Liver (tissue), 9 donors: Measurements from ENCODE around the gene PHC2. TPM values are rescaled to one million over a fixed set of nuclear protein-coding genes. Genes with fewer than 3 reads are reported as not detected.

Experiments
- DNase-seq: peaks from one replicate; pipeline ENCODE4 v3.0.0-alpha.2; 2017; ENCODE audit warnings: low spot score
- H3K27ac ChIP-seq, 2 donors: one replicate each; pipeline ENCODE4 v1.7.0; 2013; ENCODE audit warnings: inconsistent platforms in 2 of 2, low read length in 2 of 2, control low read depth in 1 of 2, low read depth in 1 of 2, mild to moderate bottlenecking in 1 of 2
- H3K27me3 ChIP-seq, 4 donors: one replicate each; pipeline versions ENCODE4 v1.6.1 to v1.7.0; 2013; ENCODE audit warnings: low read length in 3 of 4, inconsistent platforms in 1 of 4, mild to moderate bottlenecking in 1 of 4, moderate library complexity in 1 of 4; ENCODE audit not compliant: control insufficient read depth in 4 of 4, insufficient read depth in 4 of 4
- H3K36me3 ChIP-seq, 4 donors: one replicate each; pipeline versions ENCODE4 v1.6.1 to v1.7.0; 2013; ENCODE audit warnings: low read length in 3 of 4, mild to moderate bottlenecking in 3 of 4, low read depth in 1 of 4, moderate library complexity in 1 of 4; ENCODE audit not compliant: control insufficient read depth in 4 of 4, insufficient read depth in 3 of 4
- H3K4me1 ChIP-seq, 4 donors: one replicate each; pipeline versions ENCODE4 v1.6.1 to v1.7.0; 2013; ENCODE audit warnings: low read length in 3 of 4, mild to moderate bottlenecking in 3 of 4, moderate library complexity in 1 of 4; ENCODE audit not compliant: control insufficient read depth in 4 of 4, insufficient read depth in 4 of 4
- H3K4me3 ChIP-seq, 3 donors: one replicate each; pipeline versions ENCODE4 v1.6.1 to v1.7.0; 2013; ENCODE audit warnings: low read length in 3 of 3, control low read depth in 1 of 3, low read depth in 1 of 3, mild to moderate bottlenecking in 1 of 3
- H3K9ac ChIP-seq, 2 donors: one replicate each; pipeline ENCODE4 v1.7.0; 2013; ENCODE audit warnings: low read length in 2 of 2, mild to moderate bottlenecking in 2 of 2, moderate library complexity in 2 of 2, control low read depth in 1 of 2, low read depth in 1 of 2
- H3K9me3 ChIP-seq, 4 donors: one replicate each; pipeline versions ENCODE4 v1.6.1 to v1.7.0; 2013; ENCODE audit warnings: low read length in 3 of 4; ENCODE audit not compliant: control insufficient read depth in 4 of 4
- ATF3 ChIP-seq: IDR thresholded peaks from 2 replicates; pipeline ENCODE4 v1.6.1; 2016; ENCODE audit warnings: antibody characterized with exemption
- EGR1 ChIP-seq, 2 donors: IDR thresholded peaks; 2 replicates each; pipeline ENCODE4 v1.6.1; 2016 to 2018; ENCODE audit warnings: antibody characterized with exemption in 2 of 2, low read depth in 2 of 2
- FOXA1 ChIP-seq: IDR thresholded peaks from 2 replicates; pipeline ENCODE4 v1.6.1; 2016; ENCODE audit warnings: antibody characterized with exemption
- FOXA2 ChIP-seq: IDR thresholded peaks from 2 replicates; pipeline ENCODE4 v1.6.1; 2016; ENCODE audit warnings: antibody characterized with exemption
- GABPA ChIP-seq, 2 donors: IDR thresholded peaks in 1 of 2; conservative IDR thresholded peaks in 1 of 2; 2 replicates each; pipeline ENCODE4 v1.6.1; 2016; ENCODE audit warnings: antibody characterized with exemption in 2 of 2, mild to moderate bottlenecking in 1 of 2, moderate library complexity in 1 of 2
- HNF4A ChIP-seq, 2 donors: conservative IDR thresholded peaks; 2 replicates each; pipeline ENCODE4 v1.6.1; 2016; ENCODE audit warnings: antibody characterized with exemption in 2 of 2, mild to moderate bottlenecking in 2 of 2
- HNF4G ChIP-seq: IDR thresholded peaks from 2 replicates; pipeline ENCODE4 v1.6.1; 2016; ENCODE audit warnings: antibody characterized with exemption
- JUND ChIP-seq, 2 donors: IDR thresholded peaks; 2 replicates each; pipeline ENCODE4 v1.6.1; 2016; ENCODE audit warnings: antibody characterized with exemption in 2 of 2
- MAX ChIP-seq: IDR thresholded peaks from 2 replicates; pipeline ENCODE4 v1.6.1; 2016; ENCODE audit warnings: antibody characterized with exemption
- NR2F2 ChIP-seq: IDR thresholded peaks from 2 replicates; pipeline ENCODE4 v1.6.1; 2016; ENCODE audit warnings: antibody characterized with exemption
- RAD21 ChIP-seq, 2 donors: IDR thresholded peaks; 2 replicates each; pipeline ENCODE4 v1.6.1; 2016; ENCODE audit warnings: antibody characterized with exemption in 2 of 2, mild to moderate bottlenecking in 2 of 2
- REST ChIP-seq: IDR thresholded peaks from 2 replicates; pipeline ENCODE4 v1.6.1; 2016; ENCODE audit warnings: antibody characterized with exemption, mild to moderate bottlenecking
- RXRA ChIP-seq, 2 donors: IDR thresholded peaks; 2 replicates each; pipeline ENCODE4 v1.6.1; 2017 to 2018; ENCODE audit warnings: antibody characterized with exemption in 2 of 2, mild to moderate bottlenecking in 1 of 2
- SP1 ChIP-seq: IDR thresholded peaks from 2 replicates; pipeline ENCODE4 v1.6.1; 2018; ENCODE audit warnings: antibody characterized with exemption, mild to moderate bottlenecking
- TAF1 ChIP-seq: conservative IDR thresholded peaks from 2 replicates; pipeline ENCODE4 v1.6.1; 2016; ENCODE audit warnings: antibody characterized with exemption, mild to moderate bottlenecking
- YY1 ChIP-seq: IDR thresholded peaks from 2 replicates; pipeline ENCODE4 v1.6.1; 2016; ENCODE audit warnings: antibody characterized with exemption, mild to moderate bottlenecking
- WGBS: extraction: QIAGEN DNeasy Blood & Tissue Kit; methylation state at CpG from one replicate; pipeline ENCODE4 v1.1.7; 2013; 5-methylcytosine and 5-hydroxymethylcytosine counted together
- polyA plus RNA-seq, 2 donors: library from polyadenylated mRNA; stranded (reverse) in 1 of 2; unstranded in 1 of 2; fragments of 200-250 nt in 1 of 2; fragments of >200 nt in 1 of 2; fragmentation: Nextera tagmentation in 1 of 2; extraction: Ambion mirVana in 1 of 2; gene quantifications; one replicate each; pipeline versions ENCODE4 v1.2.1 to v1.2.3, GENCODE V29; 2013 to 2015
- total RNA-seq, 2 donors: library from RNA; depleted of rRNA; stranded (reverse); fragments of >200 nt; gene quantifications; one replicate each; pipeline ENCODE4 v1.2.3, GENCODE V29; 2014
- TF ChIP-seq, protein P1 (sequence below): fragments of 150-350 bp; IDR thresholded peaks from 2 replicates; pipeline ENCODE4 v1.5.1; 2017; ENCODE audit warnings: improper control_type of control experiment, low read depth, low read length; ENCODE audit not compliant: missing input control
- TF ChIP-seq, protein P2 (sequence below): IDR thresholded peaks from 2 replicates; pipeline ENCODE4 v1.6.1; 2016; ENCODE audit warnings: antibody characterized with exemption
- donor health status: healthy.
- donor health status: healthy.
- donor health status: healthy.
- donor health status: healthy.
- donor health status: healthy.

Gene PHC2
- total and polyA plus RNA-seq, 4 donors, result 19.1 to 67.8 (median 44.7) TPM

DNA sequence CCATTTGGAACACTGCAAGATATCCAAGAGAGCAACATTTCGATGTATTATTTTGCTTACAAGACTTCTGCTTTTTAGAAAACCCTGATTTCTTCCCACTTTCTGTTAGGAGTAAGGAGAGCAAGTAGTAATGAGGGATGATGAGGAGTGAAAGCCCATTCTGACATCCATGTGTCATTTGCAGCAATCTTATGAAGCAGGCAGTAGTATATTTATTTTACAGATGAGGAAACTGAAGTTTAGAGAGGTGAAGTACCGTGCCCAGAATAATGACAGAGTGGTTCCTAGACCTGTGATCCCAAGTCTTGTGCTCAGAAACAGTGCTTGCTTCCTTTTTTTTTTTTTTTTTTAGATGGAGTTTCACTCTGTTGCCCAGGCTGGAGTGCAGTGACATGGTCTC, 34.4 kb upstream of the PHC2 start:
- H3K9me3 ChIP-seq, result no peaks in the 10 kb centered on the region
- H3K36me3 ChIP-seq, result no peaks in the 10 kb centered on the region
- no peak overlapping the region for H3K27ac ChIP-seq
- H3K4me3 ChIP-seq, result no peak overlapping the region
- WGBS, result 87% methylated on average over 2 of the region's 2 CpGs
- peaks cover 0 to 4% (median 1%) of the 10 kb centered on the region in 4 donors for H3K4me1 ChIP-seq
- no peaks in the 10 kb centered on the region for H3K27me3 ChIP-seq
- no peak overlapping the region for H3K9ac ChIP-seq
- TF ChIP-seq GABPA (IDR thresholded peaks at IDR 0.05 in 1 of 2, conservative IDR thresholded peaks at IDR 0.05 in 1 of 2) (no peak), RXRA (IDR thresholded peaks at IDR 0.05) (no peak), REST (no peak), YY1 (no peak), SP1 (no peak), MAX (no peak), NR2F2 (no peak), RAD21 (IDR thresholded peaks at IDR 0.05) (no peak), FOXA2 (no peak), JUND (IDR thresholded peaks at IDR 0.05) (no peak), ATF3 (no peak), HNF4A (conservative IDR thresholded peaks at IDR 0.05) (no peak), HNF4G (no peak), FOXA1 (no peak), TAF1 (no peak), EGR1 (IDR thresholded peaks at IDR 0.05; ENCODE audit: low read depth in 2 of 2) (no peak)
- TF ChIP-seq, protein P1, sequence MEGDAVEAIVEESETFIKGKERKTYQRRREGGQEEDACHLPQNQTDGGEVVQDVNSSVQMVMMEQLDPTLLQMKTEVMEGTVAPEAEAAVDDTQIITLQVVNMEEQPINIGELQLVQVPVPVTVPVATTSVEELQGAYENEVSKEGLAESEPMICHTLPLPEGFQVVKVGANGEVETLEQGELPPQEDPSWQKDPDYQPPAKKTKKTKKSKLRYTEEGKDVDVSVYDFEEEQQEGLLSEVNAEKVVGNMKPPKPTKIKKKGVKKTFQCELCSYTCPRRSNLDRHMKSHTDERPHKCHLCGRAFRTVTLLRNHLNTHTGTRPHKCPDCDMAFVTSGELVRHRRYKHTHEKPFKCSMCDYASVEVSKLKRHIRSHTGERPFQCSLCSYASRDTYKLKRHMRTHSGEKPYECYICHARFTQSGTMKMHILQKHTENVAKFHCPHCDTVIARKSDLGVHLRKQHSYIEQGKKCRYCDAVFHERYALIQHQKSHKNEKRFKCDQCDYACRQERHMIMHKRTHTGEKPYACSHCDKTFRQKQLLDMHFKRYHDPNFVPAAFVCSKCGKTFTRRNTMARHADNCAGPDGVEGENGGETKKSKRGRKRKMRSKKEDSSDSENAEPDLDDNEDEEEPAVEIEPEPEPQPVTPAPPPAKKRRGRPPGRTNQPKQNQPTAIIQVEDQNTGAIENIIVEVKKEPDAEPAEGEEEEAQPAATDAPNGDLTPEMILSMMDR, result no peak
- TF ChIP-seq, protein P2, sequence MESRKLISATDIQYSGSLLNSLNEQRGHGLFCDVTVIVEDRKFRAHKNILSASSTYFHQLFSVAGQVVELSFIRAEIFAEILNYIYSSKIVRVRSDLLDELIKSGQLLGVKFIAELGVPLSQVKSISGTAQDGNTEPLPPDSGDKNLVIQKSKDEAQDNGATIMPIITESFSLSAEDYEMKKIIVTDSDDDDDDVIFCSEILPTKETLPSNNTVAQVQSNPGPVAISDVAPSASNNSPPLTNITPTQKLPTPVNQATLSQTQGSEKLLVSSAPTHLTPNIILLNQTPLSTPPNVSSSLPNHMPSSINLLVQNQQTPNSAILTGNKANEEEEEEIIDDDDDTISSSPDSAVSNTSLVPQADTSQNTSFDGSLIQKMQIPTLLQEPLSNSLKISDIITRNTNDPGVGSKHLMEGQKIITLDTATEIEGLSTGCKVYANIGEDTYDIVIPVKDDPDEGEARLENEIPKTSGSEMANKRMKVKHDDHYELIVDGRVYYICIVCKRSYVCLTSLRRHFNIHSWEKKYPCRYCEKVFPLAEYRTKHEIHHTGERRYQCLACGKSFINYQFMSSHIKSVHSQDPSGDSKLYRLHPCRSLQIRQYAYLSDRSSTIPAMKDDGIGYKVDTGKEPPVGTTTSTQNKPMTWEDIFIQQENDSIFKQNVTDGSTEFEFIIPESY, result no peak
- no peak for DNase-seq
